Esophagus muscularis mucosa (tissue), 3 donors: ENCODE measurements around the gene MZT1.
"Not testable (repeated sequence)": the region's sequence is repeated elsewhere in the genome, so short reads cannot be mapped to it uniquely, and the experiment has no call there.

Source experiments
- POLR2A ChIP-seq: fragments of 450-650 bp; IDR thresholded peaks from one replicate; pipeline ENCODE4 v1.6.1; 2017; ENCODE audit warnings: antibody characterized with exemption, moderate library complexity, mild to moderate bottlenecking, low read depth
- POLR2AphosphoS5 ChIP-seq, 2 donors: sonication (generic); formaldehyde crosslinking; IDR thresholded peaks; one replicate each; pipeline ENCODE4 v1.6.1; 2017; ENCODE audit warnings: antibody characterized with exemption in 2 of 2
- TF ChIP-seq, protein P1 (sequence below), 3 experiments: fragments of 200-600 bp in 2 of 3; fragments of 450-650 bp in 1 of 3; sonication (generic) in 2 of 3; IDR thresholded peaks; one replicate each; pipeline ENCODE4 v1.5.1; 2017 to 2019; ENCODE audit warnings: antibody characterized with exemption in 3 of 3, mild to moderate bottlenecking in 2 of 3, moderate library complexity in 1 of 3

DNA sequence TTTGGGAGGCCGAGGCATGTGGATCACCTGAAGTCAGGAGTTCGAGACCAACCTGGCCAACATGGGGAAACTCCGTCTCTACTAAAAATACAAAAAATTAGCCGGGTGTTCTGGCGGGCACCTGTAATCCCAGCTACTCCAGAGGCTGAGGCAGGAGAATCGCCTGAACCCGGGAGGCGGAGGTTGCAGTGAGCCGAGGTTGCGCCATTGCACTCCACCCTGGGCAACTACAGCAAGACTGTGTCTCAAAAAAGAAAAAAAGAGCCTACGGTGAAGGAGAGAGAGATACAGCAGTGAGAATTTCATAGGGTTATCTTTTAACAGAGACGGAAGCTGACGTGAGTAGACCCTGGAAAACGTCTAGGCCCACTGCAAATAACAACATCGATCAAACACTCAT is 1.2 kb downstream of the MZT1 start:
- TF ChIP-seq, protein P1, sequence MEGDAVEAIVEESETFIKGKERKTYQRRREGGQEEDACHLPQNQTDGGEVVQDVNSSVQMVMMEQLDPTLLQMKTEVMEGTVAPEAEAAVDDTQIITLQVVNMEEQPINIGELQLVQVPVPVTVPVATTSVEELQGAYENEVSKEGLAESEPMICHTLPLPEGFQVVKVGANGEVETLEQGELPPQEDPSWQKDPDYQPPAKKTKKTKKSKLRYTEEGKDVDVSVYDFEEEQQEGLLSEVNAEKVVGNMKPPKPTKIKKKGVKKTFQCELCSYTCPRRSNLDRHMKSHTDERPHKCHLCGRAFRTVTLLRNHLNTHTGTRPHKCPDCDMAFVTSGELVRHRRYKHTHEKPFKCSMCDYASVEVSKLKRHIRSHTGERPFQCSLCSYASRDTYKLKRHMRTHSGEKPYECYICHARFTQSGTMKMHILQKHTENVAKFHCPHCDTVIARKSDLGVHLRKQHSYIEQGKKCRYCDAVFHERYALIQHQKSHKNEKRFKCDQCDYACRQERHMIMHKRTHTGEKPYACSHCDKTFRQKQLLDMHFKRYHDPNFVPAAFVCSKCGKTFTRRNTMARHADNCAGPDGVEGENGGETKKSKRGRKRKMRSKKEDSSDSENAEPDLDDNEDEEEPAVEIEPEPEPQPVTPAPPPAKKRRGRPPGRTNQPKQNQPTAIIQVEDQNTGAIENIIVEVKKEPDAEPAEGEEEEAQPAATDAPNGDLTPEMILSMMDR (IDR thresholded peaks at IDR 0.05): not testable (repeated sequence)
- not testable (repeated sequence) for TF ChIP-seq POLR2A; POLR2AphosphoS5 (IDR thresholded peaks at IDR 0.05)
